ENCODE measurements around the gene PRR35.

The PRR35 gene

GRCh38 chr16:528111-529011 lies 31.8 kb upstream of the PRR35 start:
- DNase-seq: peak; percentile 82 to 84

DNA sequence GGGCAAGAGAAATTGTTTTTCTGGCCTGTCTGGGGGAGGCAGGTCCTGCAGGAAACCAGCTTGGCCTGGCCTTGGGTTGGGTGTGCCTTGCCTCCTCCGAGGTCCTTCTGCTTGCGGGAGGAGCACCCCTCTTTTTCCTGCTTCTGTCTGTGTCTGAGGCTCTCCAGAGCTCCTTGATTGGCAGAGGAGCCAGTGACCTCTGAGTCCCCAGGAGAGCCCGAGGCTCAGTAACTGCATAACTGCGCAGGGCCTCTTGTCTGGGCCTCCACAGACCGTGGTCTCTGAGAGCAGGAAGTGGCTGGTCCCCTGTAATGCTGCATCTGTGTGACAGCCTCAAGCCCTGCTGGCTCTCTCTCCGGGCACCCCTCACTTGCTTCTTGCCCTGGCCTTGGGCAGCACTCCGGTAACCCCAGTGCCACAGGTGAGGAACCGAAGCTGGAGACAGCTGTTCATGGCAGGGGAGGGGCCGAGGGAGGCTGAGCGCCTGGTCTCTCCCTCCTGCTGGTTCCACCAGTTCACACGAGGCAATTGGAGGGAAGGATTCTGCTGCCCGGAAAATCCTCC lies 31.1 kb upstream of the PRR35 start:
- no peak for DNase-seq

DNA sequence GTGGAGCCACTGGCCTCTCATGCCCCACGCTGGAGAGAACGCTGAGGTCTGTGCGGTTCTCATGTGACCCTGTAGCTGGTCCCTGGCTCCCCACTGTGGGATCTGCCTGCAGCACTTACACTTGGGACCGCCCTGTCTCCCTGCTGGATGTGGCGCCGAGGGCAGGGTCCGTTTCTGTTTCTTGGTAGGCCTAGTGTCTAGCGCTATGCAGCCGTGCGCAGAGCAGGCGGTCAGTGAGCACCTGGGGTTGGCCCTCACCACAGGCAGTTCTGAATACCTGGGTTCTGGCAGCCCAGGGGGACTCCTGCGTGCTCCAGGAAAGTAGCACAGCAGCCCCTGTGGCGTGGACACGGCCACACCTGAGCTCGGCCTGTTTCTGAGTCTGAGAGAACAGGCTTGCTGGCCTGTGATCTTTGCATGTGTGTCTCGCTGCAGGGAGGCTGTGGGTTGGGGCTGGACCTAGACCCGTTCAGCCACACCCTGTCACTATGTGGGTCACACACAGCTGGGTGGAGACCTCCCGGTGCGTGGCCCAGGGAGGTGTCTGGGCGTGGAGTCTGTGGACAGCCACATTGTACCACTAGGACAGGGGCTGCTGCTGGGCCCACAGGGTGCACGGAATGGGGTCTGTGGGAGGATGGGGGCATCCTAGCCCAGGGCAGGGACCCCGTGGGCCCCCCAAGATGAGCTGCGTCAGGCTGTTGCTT lies 29.9 kb upstream of the PRR35 start:
- DNase-seq: no peak

- DNase-seq: no peak
Measured at GRCh38 chr16:531494-532125, 28.6 kb upstream of the PRR35 start.

GRCh38 chr16:533391-534123 lies 26.6 kb upstream of the PRR35 start:
- no peak for DNase-seq

DNA sequence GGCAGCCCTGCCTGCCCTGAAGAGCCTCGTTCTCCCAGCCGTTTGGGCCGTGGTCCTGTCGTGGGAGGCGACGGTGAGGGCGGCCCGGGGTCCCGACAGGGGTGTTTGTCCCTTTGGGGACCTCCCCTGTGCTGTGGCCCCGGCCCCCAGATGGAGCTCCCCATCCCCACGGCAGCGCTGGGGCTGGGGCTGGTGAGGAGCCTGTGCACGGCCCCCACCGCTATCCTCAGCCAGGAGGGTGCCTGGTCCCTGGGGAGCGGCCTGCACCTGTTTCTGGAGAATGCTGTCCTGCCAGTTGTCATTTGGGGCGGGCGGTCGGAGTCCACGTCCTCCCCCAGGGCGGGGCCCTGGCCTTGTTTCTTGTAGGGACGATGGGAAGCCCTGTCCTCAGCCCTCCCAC lies 26.1 kb upstream of the PRR35 start:
- no peak for DNase-seq

GRCh38 chr16:534856-535445 lies 25.2 kb upstream of the PRR35 start:
- no peak for DNase-seq

- peak; percentile 0 to 12 for DNase-seq
Measured at GRCh38 chr16:535446-536405, 24.5 kb upstream of the PRR35 start.

DNA sequence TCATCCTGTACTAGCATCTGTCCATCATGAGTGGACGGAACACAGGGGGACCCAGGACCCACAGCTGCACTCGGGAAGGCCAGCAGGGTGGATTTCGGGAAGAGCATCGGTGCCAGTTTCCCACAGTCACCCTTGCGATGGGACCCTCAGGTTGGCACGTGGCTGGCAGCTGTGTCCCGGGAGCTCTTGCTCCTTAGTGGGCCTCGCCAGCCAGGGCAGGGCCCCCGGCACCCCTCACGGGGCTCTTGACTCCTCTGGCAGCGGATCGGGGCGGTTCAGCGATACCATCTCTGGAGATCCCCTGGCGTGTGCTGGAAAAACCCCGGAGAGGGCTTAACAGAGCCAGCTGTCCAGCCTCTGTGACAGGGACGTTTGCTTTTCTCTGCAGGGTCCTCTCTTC lies 23.4 kb upstream of the PRR35 start:
- DNase-seq: no peak

DNA sequence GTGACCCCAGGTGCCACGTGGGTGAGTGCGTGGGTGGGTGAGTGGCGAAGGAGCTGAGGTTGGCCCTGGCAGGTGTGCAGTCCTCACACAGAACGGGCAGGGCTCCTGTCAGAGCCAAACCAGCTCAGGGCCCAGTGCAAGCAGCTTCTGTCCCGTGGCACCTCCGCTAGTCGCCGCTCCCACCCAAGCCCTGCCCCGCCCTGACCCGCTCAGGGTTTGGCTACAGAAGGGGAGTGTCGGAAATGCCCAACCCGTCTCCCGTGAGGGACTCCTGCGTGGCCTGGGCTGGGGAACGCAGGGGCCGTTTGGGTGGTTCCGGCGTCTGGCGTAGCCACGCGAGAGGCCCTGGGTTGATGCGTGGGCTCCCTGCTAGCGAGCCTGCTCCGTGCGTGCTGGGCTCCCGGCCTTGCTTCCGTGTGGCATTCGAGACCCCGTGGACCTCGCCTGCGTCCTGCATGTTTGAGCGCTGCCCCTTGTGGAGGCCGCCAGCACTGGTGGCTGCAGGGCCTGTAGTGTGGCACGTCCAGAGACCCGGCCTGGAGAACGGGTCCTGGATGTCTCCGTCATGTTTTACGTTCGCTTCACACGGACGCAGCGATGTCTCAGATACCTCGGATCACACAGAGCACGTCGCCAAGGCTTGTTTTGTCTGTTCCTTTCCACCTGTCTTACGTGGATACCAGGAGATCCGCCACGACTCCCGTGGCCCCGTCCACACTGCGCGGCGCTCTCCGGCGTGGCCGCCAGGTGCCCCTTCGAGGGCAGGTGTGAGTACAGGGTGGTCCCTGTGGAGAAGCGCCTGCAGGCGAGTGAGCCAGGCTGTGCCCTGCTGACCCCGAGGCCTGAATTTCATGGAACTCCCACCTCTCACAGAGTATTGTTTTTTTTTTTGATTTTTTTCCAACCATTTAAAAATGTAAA lies 22.5 kb upstream of the PRR35 start:
- DNase-seq: no peak

GRCh38 chr16:539901-540530 lies 20.2 kb upstream of the PRR35 start:
- no peak for DNase-seq

GRCh38 chr16:540645-541340 lies 19.4 kb upstream of the PRR35 start:
- no peak for DNase-seq

GRCh38 chr16:543301-544164 lies 16.7 kb upstream of the PRR35 start:
- no peak for DNase-seq

DNA sequence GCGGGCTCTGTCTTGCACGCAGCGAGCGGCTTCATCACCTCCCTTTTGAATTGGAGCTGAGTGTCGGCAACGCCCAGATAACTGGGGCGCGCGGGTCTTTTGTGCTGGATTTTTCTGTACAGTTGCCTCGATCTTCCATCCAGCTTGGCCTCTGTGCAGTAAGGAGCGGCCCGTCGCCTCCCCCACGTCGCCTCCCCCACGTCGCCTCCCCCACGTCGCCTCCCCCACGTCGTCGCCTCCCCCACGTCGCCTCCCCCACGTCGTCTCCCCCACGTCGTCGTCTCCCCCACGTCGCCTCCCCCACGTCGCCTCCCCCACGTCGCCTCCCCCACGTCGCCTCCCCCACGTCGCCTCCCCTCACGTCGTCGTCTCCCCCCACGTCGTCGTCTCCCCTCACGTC lies 15.7 kb upstream of the PRR35 start:
- no peak for DNase-seq

DNA sequence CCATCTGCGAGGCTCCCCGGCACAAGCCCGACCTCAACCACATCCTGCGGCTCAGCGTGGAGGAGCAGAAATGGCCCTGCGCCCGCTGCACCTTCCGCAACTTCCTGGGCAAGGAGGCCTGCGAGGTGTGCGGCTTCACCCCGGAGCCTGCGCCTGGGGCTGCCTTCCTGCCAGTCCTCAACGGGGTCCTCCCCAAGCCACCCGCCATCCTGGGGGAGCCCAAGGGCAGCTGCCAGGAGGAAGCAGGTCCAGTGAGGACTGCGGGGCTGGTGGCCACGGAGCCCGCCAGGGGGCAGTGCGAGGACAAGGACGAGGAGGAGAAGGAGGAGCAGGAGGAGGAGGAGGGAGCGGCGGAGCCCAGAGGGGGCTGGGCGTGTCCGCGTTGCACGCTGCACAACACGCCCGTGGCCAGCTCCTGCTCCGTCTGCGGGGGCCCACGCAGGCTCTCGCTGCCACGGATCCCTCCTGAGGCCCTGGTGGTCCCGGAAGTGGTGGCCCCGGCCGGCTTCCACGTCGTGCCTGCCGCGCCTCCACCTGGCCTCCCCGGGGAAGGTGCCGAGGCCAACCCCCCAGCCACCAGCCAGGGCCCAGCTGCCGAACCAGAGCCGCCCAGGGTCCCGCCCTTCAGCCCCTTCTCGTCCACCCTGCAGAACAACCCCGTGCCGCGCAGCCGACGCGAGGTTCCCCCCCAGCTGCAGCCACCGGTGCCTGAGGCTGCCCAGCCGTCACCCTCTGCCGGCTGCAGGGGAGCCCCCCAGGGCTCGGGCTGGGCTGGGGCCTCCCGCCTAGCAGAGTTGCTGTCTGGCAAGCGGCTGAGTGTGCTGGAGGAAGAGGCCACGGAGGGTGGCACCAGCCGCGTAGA lies 13.1 kb upstream of the PRR35 start:
- peak; percentile 11 to 70 for DNase-seq

DNA sequence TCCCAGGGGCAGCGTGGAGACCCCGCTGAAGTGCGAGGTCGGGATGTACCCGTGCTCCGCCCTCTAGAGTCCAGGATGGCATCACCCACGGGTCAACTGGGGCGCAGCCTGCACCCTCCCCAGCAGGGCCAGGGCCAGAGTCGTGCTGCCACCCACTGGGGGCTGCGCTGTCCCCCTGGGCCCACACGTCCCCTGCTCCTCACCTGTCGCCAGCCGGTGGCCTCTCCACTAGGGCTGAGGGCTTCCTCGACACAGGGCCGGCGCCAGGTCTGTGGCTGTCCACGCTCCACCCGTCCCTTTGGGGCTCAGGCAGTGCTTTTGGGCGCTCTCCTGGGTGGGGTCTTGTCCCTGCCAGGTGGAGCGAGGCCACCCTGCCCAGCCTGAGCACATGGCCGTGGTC lies 11.6 kb upstream of the PRR35 start:
- DNase-seq: no peak
